HFF-Myc (cell line): ENCODE results near the gene OSBPL9.

Experiments used
- DNase-seq: peaks from one replicate; pipeline ENCODE4 v3.0.0-alpha.2; 2011; ENCODE audit warnings: low read depth; ENCODE audit errors: extremely low read depth
- H3K4me3 ChIP-seq: replicated peaks from 2 replicates; pipeline ENCODE4 v1.5.1; 2011; ENCODE audit warnings: low read depth, mild to moderate bottlenecking, control low read depth, low read length
- TF ChIP-seq, protein P1 (sequence below): IDR thresholded peaks from 2 replicates; pipeline ENCODE4 v1.5.1; 2012; ENCODE audit warnings: mild to moderate bottlenecking, low read depth, low read length, control low read depth; ENCODE audit errors: missing control alignments

OSBPL9 gene

DNA sequence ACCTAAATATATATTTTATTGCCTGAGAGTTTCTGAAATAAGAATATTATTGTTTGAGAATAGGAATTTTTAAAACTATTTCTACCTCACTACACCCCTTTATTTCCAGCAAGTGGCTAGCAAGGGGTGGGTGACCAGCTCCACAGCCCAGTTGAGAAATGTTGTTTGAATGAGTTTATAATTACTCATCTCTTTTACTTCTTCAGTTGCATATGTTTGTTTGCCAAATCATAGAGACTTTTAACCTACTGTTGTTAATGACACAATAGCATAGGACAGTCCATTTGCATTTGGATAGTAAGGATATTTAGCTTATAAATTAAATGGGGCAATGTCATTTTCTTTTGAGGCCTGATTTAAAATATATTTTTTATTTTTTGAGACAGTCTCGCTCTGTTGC, 133.8 kb downstream of the OSBPL9 start:
- TF ChIP-seq, protein P1, sequence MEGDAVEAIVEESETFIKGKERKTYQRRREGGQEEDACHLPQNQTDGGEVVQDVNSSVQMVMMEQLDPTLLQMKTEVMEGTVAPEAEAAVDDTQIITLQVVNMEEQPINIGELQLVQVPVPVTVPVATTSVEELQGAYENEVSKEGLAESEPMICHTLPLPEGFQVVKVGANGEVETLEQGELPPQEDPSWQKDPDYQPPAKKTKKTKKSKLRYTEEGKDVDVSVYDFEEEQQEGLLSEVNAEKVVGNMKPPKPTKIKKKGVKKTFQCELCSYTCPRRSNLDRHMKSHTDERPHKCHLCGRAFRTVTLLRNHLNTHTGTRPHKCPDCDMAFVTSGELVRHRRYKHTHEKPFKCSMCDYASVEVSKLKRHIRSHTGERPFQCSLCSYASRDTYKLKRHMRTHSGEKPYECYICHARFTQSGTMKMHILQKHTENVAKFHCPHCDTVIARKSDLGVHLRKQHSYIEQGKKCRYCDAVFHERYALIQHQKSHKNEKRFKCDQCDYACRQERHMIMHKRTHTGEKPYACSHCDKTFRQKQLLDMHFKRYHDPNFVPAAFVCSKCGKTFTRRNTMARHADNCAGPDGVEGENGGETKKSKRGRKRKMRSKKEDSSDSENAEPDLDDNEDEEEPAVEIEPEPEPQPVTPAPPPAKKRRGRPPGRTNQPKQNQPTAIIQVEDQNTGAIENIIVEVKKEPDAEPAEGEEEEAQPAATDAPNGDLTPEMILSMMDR, result no peak

DNA sequence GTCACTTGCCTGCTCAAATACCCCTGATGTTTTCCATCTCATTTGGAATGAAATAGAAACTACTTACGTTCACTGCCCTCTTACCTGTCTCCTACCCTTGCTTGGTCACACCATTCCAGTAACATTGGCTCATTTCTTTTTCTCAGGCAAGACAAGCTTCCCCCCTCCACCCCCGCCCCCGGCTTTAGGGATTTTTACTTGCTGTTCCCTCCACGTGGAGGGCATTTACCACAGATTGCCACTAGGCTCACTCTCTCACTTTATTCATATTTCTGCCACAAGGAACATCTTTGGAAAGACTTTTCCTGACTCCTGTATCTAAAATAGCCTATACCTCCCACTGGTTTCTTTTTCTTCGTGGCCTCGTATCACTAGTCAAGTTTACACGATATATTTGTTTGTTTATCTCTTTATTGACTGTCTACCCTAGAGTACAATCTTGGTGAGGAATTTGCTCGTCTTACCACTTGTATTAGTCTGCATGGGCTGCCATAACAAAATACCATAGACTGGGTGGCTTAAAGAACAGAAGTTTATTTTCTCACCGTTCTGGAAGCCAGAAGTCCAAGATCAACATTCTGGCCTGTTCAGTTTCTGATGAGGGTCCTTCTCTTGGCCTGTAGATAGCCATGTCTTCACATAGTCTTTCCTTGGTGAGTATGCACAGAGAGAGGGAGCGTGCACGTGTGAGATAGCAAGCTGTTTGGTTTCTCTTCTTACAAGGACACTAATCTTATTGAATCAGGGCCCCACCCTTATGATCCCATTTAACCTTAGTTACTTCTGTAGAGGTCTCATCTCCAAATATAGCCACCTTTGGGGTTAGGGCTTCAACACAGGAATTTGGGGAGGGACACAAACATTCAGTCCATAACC, 135.4 kb downstream of the OSBPL9 start:
- DNase-seq, result no peak

More for the DNA sequence above, 133.8 kb downstream of the OSBPL9 start:
- no peak overlapping the region for H3K4me3 ChIP-seq
- DNase-seq, result no peak

DNA sequence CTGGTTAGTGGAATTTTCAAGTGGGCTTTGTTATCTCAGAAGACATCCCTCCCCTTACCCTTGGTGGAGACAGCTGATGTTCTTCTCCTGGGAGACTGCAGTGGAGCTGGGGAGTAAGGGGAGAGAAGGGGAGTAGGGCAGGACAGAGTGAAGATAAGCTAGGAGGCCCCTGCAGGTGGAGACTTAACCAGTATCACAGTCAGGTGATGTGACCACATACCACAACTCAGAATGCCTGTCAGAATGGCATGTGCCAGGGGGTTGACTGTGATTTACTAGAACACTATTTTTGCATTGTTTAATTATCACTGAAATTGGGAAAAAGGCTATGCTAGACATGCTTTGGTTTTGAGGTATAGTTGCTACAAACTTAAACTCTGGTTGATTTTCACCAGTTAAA, 137.1 kb downstream of the OSBPL9 start:
- DNase-seq, result no peak
- no peak overlapping the region for H3K4me3 ChIP-seq
- TF ChIP-seq, protein P1, result no peak

More for the DNA sequence above, 135.4 kb downstream of the OSBPL9 start:
- TF ChIP-seq, protein P1, result no peak
- H3K4me3 ChIP-seq, result no peak overlapping the region

DNA sequence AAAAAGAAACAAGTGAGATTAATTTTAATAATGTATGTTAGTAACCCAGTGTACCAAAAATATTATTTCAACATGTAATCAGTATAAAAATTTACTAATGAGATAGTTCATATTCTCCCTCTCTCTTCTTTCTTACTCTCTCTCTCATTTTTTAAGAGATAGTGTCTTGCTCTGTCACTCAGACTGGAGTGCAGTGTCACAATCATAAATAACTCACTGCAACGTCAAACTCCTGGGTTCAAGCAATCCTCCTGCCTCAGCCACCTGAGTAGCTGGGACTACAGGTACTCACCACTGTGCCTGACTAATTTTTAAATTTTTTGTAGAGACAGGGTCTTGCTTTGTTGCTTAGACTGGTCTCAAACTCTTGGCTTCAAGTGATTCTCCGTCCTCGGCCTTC, 137.8 kb downstream of the OSBPL9 start:
- no peak for DNase-seq
- TF ChIP-seq, protein P1, result no peak
- no peak overlapping the region for H3K4me3 ChIP-seq

DNA sequence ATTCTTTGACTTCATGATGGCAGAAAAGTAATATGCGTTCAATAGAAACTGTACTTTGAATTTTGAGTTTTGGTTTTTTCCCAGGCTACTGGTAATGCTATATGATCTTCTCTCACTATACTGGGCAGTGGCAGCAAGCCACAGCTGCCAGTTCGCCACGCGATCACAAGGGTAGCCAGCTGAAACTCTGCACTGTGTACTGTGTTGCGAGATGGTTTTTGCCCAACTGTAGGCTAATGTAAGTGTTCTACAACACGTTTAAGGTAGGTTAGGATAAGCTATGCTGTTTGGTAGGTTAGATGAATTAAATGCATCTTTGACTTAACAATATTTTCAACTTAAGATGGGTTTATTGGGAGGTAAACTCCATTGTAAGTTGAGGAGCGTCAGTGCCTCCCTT, 138.5 kb downstream of the OSBPL9 start:
- DNase-seq, result no peak
- TF ChIP-seq, protein P1, result no peak
- no peak overlapping the region for H3K4me3 ChIP-seq

DNA sequence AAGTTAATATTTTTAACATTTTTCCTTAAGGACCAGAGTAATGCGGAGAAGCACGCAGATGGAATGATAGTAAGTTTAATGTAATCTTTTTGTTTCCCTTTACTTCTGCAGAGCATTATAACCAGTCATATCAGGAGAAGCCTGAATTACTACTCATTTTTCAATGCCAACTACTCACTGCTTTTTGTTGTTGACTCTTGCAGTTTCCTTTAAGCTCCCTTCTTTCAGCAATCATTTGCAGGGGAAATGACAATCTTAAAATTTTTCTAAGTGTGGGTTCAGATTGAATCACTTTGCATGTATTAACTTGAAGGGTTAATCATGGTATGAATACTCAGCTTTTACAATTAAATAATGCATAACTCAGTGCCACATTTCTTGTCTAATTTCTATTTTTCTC, 139.4 kb downstream of the OSBPL9 start:
- no peak overlapping the region for H3K4me3 ChIP-seq
- DNase-seq, result no peak
- TF ChIP-seq, protein P1, result no peak
